ENCODE measurements around the gene ZSCAN12. TPM values are rescaled to one million over a fixed set of nuclear protein-coding genes. Genes with fewer than 3 reads are reported as not detected.

The ZSCAN12 gene
- total and polyA plus RNA-seq, 2 of the 13 experiments (the other 11 are each of a cell fraction or from before 2014, with no cell fraction given) = 2.8 to 8.9 TPM

DNA sequence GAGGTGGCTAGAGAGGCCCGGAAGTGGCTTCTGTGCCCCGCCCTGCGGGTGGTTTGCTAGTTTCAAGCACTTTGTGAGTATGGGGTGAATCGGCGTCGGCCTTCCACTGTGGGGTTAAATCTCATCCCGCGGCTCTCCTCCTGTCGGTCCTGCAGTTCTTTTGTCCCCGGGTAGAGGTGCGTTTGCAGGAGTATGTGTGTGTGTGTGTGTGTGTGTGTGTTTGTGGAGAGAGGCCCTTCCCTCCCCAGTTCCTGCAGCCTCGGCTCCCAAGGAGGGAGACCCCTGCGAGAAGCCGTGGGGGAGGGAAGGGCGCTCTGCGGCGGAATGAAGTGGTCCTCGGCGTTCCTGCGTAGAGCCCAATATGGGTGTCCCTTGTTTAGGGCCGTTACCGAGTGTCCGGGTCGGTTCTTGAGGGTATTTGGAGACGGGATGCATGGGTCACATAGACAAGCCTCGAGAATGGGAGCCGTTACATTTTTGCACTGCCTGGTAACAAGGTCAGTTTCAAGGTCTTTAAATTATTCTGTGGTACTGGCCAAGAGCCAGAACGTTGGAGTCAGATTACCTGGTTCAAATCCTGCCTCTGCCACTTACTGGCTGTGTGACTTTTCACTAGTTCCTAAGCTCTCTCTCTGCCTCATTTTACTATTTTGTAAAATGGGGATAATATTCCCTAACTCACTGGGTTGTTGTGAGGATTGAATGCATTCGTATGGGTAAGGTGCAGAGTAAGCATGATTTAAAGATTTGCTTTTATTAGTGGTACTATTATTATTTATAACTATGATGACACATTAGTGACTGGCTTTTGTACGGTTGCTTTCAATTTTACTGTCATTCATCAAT is 49.4 kb downstream of the ZSCAN12 start, which contains the start of gene ZKSCAN3 (continued):
- TF ChIP-seq PAWR (CRISPR knock-in tag; IDR thresholded peaks at IDR 0.05; ENCODE audit: borderline replicate concordance) (peak; percentile 62; the same call in 1 of the 2 replicates), ARID2 (CRISPR knock-in tag; IDR thresholded peaks at IDR 0.05; ENCODE audit: borderline replicate concordance) (0 out of 2 replicates have a peak, but pooled peaks have one; percentile 36), NFRKB (IDR thresholded peaks at IDR 0.05) (no peak), ZNF18 (CRISPR knock-in tag; IDR thresholded peaks at IDR 0.05; ENCODE audit: insufficient replicate concordance) (no peak), FOXC1 (CRISPR knock-in tag; IDR thresholded peaks at IDR 0.05; ENCODE audit: borderline replicate concordance) (peak; percentile 86; the same call in 1 of the 2 replicates), MAF1 (CRISPR knock-in tag; IDR thresholded peaks at IDR 0.05; ENCODE audit: borderline replicate concordance) (0 out of 2 replicates have a peak, but pooled peaks have one; percentile 7), NFYC (CRISPR knock-in tag; IDR thresholded peaks at IDR 0.05) (no peak), ZNF605 (CRISPR knock-in tag; IDR thresholded peaks at IDR 0.05) (peak; percentile 93), ZNF224 (CRISPR knock-in tag; IDR thresholded peaks at IDR 0.05) (peak; percentile 13; the same call in 1 of the 2 replicates), RXRB (CRISPR knock-in tag; IDR thresholded peaks at IDR 0.05; ENCODE audit: borderline replicate concordance) (peak; percentile 81), ZNF274 (CRISPR knock-in tag; IDR thresholded peaks at IDR 0.05) (peak; percentile 91), ZNF598 (CRISPR knock-in tag; IDR thresholded peaks at IDR 0.05; ENCODE audit: borderline replicate concordance) (peak; percentile 90; the same call in 1 of the 2 replicates), ZNF766 (CRISPR knock-in tag; IDR thresholded peaks at IDR 0.05; ENCODE audit: borderline replicate concordance) (no peak)
- TF ChIP-seq, protein P1, sequence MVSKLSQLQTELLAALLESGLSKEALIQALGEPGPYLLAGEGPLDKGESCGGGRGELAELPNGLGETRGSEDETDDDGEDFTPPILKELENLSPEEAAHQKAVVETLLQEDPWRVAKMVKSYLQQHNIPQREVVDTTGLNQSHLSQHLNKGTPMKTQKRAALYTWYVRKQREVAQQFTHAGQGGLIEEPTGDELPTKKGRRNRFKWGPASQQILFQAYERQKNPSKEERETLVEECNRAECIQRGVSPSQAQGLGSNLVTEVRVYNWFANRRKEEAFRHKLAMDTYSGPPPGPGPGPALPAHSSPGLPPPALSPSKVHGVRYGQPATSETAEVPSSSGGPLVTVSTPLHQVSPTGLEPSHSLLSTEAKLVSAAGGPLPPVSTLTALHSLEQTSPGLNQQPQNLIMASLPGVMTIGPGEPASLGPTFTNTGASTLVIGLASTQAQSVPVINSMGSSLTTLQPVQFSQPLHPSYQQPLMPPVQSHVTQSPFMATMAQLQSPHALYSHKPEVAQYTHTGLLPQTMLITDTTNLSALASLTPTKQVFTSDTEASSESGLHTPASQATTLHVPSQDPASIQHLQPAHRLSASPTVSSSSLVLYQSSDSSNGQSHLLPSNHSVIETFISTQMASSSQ (IDR thresholded peaks at IDR 0.05; ENCODE audit: low read depth) = no peak; the same call in 1 of the 2 replicates
- TF ChIP-seq, protein P1 (CRISPR knock-in tag; IDR thresholded peaks at IDR 0.05; ENCODE audit: borderline replicate concordance) = peak; percentile 76
- TF ChIP-seq, protein P2, sequence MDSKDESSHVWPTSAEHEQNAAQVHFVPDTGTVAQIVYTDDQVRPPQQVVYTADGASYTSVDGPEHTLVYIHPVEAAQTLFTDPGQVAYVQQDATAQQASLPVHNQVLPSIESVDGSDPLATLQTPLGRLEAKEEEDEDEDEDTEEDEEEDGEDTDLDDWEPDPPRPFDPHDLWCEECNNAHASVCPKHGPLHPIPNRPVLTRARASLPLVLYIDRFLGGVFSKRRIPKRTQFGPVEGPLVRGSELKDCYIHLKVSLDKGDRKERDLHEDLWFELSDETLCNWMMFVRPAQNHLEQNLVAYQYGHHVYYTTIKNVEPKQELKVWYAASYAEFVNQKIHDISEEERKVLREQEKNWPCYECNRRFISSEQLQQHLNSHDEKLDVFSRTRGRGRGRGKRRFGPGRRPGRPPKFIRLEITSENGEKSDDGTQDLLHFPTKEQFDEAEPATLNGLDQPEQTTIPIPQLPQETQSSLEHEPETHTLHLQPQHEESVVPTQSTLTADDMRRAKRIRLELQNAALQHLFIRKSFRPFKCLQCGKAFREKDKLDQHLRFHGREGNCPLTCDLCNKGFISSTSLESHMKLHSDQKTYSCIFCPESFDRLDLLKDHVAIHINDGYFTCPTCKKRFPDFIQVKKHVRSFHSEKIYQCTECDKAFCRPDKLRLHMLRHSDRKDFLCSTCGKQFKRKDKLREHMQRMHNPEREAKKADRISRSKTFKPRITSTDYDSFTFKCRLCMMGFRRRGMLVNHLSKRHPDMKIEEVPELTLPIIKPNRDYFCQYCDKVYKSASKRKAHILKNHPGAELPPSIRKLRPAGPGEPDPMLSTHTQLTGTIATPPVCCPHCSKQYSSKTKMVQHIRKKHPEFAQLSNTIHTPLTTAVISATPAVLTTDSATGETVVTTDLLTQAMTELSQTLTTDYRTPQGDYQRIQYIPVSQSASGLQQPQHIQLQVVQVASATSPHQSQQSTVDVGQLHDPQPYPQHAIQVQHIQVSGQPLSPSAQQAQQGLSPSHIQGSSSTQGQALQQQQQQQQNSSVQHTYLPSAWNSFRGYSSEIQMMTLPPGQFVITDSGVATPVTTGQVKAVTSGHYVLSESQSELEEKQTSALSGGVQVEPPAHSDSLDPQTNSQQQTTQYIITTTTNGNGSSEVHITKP (CRISPR knock-in tag; IDR thresholded peaks at IDR 0.05; ENCODE audit: low read depth) = 0 out of 2 replicates have a peak, but pooled peaks have one; percentile 62

Data from HepG2 (cell line).